ENCODE results near the gene HSD17B12.

HSD17B12 gene

GRCh38 chr11:43688394-43688793 is 7.9 kb downstream of the HSD17B12 start:
- DNase-seq (ENCODE audit: low read depth), result no peak

GRCh38 chr11:43689167-43689566 is 8.6 kb downstream of the HSD17B12 start:
- DNase-seq (ENCODE audit: low read depth), result no peak

- no peak for DNase-seq (ENCODE audit: low read depth)
Observed at GRCh38 chr11:43690929-43691725, 10.6 kb downstream of the HSD17B12 start.

- DNase-seq (ENCODE audit: low read depth), result no peak
Observed at GRCh38 chr11:43691806-43692205, 11.3 kb downstream of the HSD17B12 start.

- no peak for DNase-seq (ENCODE audit: low read depth)
Observed at GRCh38 chr11:43693069-43693468, 12.5 kb downstream of the HSD17B12 start.

GRCh38 chr11:43693731-43694130 is 13.2 kb downstream of the HSD17B12 start:
- DNase-seq (ENCODE audit: low read depth), result no peak

- no peak for DNase-seq (ENCODE audit: low read depth)
Observed at GRCh38 chr11:43694477-43694876, 13.9 kb downstream of the HSD17B12 start.

- DNase-seq (ENCODE audit: low read depth), result no peak
Observed at GRCh38 chr11:43697679-43698078, 17.1 kb downstream of the HSD17B12 start.

GRCh38 chr11:43699870-43700269 is 19.3 kb downstream of the HSD17B12 start:
- DNase-seq (ENCODE audit: low read depth), result no peak

GRCh38 chr11:43706631-43707030 is 26.1 kb downstream of the HSD17B12 start:
- no peak for DNase-seq (ENCODE audit: low read depth)

GRCh38 chr11:43708776-43709175 is 28.2 kb downstream of the HSD17B12 start:
- DNase-seq (ENCODE audit: low read depth), result no peak

- DNase-seq (ENCODE audit: low read depth), result no peak
Observed at GRCh38 chr11:43709689-43710088, 29.2 kb downstream of the HSD17B12 start.

GRCh38 chr11:43712676-43713075 is 32.1 kb downstream of the HSD17B12 start:
- peak; percentile 10 for DNase-seq (ENCODE audit: low read depth)

- DNase-seq (ENCODE audit: low read depth), result no peak
Observed at GRCh38 chr11:43718373-43718772, 37.8 kb downstream of the HSD17B12 start.

- no peak for DNase-seq (ENCODE audit: low read depth)
Observed at GRCh38 chr11:43723617-43724016, 43.1 kb downstream of the HSD17B12 start.

GRCh38 chr11:43732225-43732624 is 51.7 kb downstream of the HSD17B12 start:
- no peak for DNase-seq (ENCODE audit: low read depth)

GRCh38 chr11:43734256-43734655 is 53.7 kb downstream of the HSD17B12 start:
- DNase-seq (ENCODE audit: low read depth), result no peak

GRCh38 chr11:43735115-43735514 is 54.6 kb downstream of the HSD17B12 start:
- DNase-seq (ENCODE audit: low read depth), result no peak

GRCh38 chr11:43735961-43736360 is 55.4 kb downstream of the HSD17B12 start:
- peak; percentile 16 for DNase-seq (ENCODE audit: low read depth)

GRCh38 chr11:43736502-43737200 is 56.1 kb downstream of the HSD17B12 start:
- peak; percentile 72 for DNase-seq (ENCODE audit: low read depth)

- no peak for DNase-seq (ENCODE audit: low read depth)
Observed at GRCh38 chr11:43737201-43737590, 56.7 kb downstream of the HSD17B12 start.

GRCh38 chr11:43738600-43739409 is 58.3 kb downstream of the HSD17B12 start:
- DNase-seq (ENCODE audit: low read depth), result peak; percentile 77

- DNase-seq (ENCODE audit: low read depth), result no peak
Observed at GRCh38 chr11:43746670-43747069, 66.1 kb downstream of the HSD17B12 start.

Data from fibroblast of the conjunctiva (primary cell).